HG02852 (cell line): ENCODE measurements around the gene ROPN1L.

Experiments
- ATAC-seq: cut with Tn5 transposase; IDR thresholded peaks from one replicate; pipeline ENCODE4 v1.9.1; 2021; ENCODE audit warnings: mild to moderate bottlenecking, moderate library complexity; ENCODE audit not compliant: unreplicated experiment

The ROPN1L gene

GRCh38 chr5:10427201-10427600 is 14.5 kb upstream of the ROPN1L start:
- no peak for ATAC-seq

DNA sequence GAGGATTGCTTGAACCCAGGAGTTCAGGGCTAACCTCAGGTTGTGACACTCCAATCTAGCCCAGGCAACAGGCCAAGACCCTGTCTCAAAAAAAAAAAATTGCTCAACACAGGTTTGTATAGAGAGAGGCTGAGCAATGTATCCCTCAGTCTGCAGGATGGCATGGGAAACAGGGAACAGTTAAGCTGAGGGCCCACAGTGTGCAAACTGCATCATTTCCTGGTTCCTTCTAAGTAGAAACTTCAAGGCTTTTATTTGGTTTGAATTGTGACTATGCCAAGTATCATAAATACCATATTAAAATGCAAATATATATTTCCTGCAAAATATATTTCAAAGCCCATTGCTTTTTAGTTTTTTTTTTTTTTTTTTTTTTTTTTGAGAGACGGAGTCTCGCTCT is 13.7 kb upstream of the ROPN1L start:
- ATAC-seq = no peak

- ATAC-seq = no peak
Observed at GRCh38 chr5:10431415-10431814, 10.3 kb upstream of the ROPN1L start.

DNA sequence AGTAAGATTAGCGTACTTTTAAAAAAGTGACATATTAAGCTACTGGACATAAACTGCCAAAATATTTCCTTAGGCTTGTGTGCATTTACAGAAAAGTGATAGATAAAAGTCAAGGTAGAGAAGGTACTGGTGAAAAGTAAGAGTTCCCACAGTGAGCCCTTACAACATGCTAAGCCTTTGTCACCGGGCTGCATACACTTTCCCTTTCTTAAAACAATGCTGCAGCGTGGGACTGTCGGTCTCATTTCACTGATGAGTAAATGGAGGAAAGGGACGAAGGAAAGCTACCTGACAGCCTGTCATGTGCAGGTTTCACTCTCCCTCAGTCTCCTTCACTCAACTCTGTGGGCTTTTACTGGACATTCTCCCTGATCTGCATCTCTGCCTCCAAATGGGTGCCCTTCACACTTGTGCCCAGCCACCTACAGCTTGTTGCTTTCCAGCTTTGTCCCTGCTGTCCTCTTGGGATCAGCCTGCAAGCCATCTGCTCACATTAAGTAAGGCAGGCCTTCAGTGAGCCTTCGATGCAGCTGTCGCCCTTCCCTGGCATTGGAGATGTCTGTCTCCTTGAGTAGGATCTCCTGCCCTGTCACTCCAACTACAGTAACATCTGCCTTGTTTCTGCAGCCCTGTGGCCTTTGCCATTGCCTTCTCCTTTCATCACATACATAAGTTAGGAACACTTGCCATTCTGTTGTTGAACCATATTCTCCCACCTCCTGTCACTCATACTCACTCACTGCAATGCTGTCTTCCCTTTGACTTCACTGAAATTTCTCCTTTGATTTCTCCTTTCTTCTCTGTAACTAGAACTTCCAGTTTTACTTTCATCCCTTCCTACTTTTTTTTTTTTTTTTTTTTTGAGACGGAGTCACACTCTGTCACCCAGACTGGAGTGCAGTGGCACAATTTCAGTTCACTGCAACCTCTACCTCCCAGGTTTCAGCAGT is 9.3 kb upstream of the ROPN1L start:
- ATAC-seq = no peak

DNA sequence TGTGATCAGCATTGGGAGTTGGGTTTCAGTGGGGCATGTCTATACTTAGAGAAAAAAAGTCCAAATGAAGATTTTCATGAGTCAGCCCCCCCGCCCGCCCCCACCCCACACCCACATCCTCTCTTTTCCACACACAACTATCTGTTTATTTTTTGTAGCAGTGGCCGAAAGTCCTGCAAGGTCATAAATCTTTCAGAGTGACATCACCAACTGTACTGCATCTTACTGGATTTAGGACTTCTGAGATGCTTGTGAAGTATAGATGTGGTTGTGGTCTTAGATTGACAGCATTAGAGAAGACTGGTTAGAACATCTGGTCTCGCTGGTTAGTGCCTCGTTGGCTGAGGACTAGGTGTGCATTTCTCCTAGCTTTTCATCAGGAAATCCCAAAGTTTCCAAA is 7.3 kb upstream of the ROPN1L start:
- ATAC-seq = no peak

GRCh38 chr5:10438301-10438700 is 3.4 kb upstream of the ROPN1L start:
- no peak for ATAC-seq

DNA sequence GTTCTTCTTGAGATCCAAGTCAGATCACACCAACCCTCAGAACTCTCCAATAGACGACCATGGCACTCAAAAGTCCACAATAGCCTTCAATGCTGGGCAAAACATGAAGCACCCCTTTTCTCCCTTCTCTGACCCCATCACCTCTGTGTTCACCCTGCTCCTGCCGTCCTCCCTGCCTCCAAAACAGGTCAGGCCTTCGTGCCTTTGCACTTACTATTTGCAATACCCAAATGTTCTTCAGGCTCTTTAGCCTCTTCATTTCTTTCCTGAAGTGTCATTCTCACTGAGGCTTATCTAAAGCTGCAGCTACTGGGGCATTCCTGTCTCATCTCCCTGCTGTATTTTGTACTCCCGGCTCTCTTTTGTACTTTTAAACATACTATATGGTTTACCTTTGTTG is 2.0 kb upstream of the ROPN1L start:
- ATAC-seq = no peak

DNA sequence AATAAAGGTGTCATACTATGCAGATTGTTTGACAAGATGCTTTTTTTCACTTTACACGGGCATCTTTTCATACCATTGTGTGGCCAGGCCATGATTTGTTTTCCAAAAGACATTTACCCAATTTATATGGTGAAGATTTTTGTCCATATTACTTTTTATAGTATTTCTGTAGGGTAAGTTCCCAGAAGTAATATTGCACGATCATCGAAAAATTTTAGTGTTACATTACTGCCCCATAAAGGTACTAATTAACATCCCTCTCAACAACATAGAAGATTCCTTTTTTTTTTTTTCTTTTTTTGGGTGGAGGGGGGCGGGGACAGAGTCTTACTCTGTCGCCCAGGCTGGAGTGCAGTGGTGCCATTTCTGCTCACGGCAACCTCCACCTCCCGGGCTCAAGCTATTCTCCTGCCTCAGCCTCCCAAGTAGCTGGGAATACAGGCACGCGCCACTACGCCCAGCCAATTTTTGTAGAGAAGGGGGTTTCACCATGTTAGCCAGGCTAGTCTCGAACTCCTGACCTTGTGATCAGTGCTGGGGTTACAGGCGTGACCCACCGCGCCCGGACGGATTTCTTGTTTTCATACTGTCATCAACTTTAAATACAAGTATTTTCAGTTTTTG is 1.2 kb upstream of the ROPN1L start:
- ATAC-seq = no peak

DNA sequence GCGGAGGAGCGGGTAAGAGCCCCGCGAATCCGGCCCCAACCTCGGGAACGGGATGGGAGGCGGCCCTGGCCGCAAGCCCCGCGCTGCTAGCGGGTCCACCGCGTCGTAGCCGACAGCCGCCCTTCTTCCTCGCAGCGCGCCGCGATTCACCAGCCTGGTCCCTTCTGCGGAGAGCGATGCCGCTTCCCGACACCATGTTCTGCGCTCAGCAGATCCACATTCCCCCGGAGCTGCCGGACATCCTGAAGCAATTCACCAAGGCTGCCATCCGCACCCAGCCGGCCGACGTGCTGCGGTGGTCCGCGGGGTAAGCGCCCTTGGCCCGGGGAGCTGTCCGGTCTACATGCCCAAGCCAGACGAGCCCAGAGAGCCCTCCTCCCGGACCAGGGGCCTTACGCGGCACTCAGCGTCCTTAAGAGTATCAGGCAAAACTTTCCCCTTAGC is 335 bp downstream of the ROPN1L start:
- peak; percentile 50 for ATAC-seq

- ATAC-seq = no peak
Observed at GRCh38 chr5:10442576-10442975, 897 bp downstream of the ROPN1L start.

- ATAC-seq = no peak
Observed at GRCh38 chr5:10445352-10445751, 3.7 kb downstream of the ROPN1L start.

DNA sequence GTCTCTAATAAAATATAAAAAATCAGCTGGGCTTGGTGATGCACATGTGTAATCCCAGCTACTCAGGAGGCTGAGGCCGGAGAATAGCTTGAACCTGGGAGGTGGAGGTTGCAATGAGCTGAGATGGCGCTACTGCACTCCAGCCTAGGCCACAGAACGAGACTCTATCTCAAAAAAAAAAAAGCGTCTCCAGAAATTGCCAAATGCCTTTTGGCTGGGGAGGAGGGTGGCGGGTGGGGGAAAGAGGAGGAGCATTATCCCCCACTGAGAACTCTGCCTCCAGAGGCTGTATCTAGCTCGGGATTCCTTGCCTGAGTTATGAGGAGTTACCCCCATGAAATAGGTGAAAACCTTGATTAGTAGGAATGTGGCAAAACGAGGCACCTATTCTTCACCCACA is 4.8 kb downstream of the ROPN1L start:
- ATAC-seq = no peak

DNA sequence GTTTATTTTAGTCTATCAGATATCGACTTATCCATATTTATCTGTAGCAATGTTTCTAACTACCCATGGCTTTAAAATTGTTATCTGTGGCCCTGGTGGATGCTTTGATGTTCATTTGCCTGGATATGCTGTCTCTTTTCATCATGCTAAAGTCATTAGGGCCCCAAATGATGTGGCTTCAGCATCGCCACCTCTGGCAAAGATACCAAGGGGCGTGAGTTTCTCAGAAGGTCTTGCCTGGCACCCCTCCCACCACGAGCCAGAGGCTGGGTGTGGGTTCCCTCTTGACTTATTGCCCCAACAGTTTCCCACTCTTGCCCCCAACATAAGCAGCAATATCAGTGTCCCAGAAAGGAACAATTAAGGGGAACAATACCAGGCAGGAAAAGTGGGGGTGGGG is 5.4 kb downstream of the ROPN1L start:
- ATAC-seq = no peak

GRCh38 chr5:10448754-10449360 is 7.2 kb downstream of the ROPN1L start:
- ATAC-seq = no peak

GRCh38 chr5:10451137-10451824 is 9.6 kb downstream of the ROPN1L start:
- no peak for ATAC-seq

GRCh38 chr5:10452768-10453331 is 11.2 kb downstream of the ROPN1L start:
- ATAC-seq = peak; percentile 88

DNA sequence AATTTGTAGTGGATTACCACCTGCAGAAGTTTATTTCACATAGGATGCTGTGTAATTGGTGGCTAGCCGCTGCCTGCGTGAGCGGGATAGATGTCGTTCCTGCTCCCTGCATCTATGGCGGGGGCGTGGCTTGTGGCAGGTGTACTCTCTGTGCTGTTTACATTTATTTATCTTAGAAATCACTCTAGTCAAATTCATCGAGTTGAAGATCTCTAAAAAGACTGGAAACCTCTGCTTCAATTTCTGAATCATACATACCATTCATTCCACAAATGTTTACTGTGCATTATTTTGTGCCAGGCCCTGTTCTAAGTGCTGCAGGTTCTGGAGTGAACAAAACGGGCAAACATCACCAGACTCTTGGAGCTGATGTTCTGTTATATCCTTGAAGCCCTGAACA is 11.9 kb downstream of the ROPN1L start:
- no peak for ATAC-seq

GRCh38 chr5:10454591-10455276 is 13.1 kb downstream of the ROPN1L start:
- ATAC-seq = no peak

DNA sequence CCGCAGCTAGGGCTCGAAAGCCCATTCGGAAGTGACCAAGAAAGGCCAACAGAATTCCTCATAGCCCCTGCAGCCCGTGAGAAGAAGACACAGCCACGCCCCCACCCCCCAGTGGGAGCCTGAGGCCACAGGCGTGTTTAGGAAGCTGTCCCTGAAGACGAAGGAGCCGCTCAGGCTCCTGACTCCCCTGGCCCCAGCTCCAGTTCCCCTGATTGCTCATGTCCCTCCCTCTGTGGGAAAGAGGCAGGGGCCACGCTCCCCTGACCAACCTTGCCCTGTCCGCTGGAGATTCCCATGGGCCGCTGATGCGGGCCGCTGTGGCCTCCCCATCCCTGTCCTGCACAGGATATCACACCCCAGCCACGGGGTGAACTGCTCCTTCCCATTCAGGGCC is 13.6 kb downstream of the ROPN1L start:
- ATAC-seq = no peak
